Kidney glomerular epithelial cell (primary cell): ENCODE results near the gene IGF1.
"Not testable (repeated sequence)": the region's sequence is repeated elsewhere in the genome, so short reads cannot be mapped to it uniquely, and the experiment has no call there.

ENCODE experiments used
- DNase-seq: peaks from one replicate; lab custom pipeline; 2025; lab: John Stamatoyannopoulos, UW

Gene IGF1

GRCh38 chr12:102379346-102380162 lies 100.8 kb downstream of the IGF1 start:
- DNase-seq = no peak

GRCh38 chr12:102376781-102377180 lies 103.6 kb downstream of the IGF1 start:
- no peak for DNase-seq

- DNase-seq = no peak
Measured at GRCh38 chr12:102376181-102376747, 104.1 kb downstream of the IGF1 start.

GRCh38 chr12:102374190-102374589 lies 106.2 kb downstream of the IGF1 start:
- no peak for DNase-seq

- no peak for DNase-seq
Measured at GRCh38 chr12:102372087-102372486, 108.3 kb downstream of the IGF1 start.

GRCh38 chr12:102371165-102371564 lies 109.2 kb downstream of the IGF1 start:
- no peak for DNase-seq

GRCh38 chr12:102369876-102370275 lies 110.5 kb downstream of the IGF1 start:
- DNase-seq = no peak

- DNase-seq = no peak
Measured at GRCh38 chr12:102365365-102365764, 115.0 kb downstream of the IGF1 start.

GRCh38 chr12:102364709-102365108 lies 115.7 kb downstream of the IGF1 start:
- no peak for DNase-seq

- DNase-seq = peak; percentile 63
Measured at GRCh38 chr12:102356690-102357089, 123.7 kb downstream of the IGF1 start.

- not testable (repeated sequence) for DNase-seq
Measured at GRCh38 chr12:102354281-102354680, 126.1 kb downstream of the IGF1 start.

- DNase-seq = no peak
Measured at GRCh38 chr12:102351322-102351721, 129.0 kb downstream of the IGF1 start.

GRCh38 chr12:102350070-102350469 lies 130.3 kb downstream of the IGF1 start:
- no peak for DNase-seq

- DNase-seq = no peak
Measured at GRCh38 chr12:102349079-102349478, 131.3 kb downstream of the IGF1 start.

GRCh38 chr12:102347811-102348210 lies 132.6 kb downstream of the IGF1 start:
- DNase-seq = no peak
